ENCODE data around the gene TUBB. TPM values are rescaled to one million over a fixed set of nuclear protein-coding genes. Genes with fewer than 3 reads are reported as not detected.
A peak's percentile ranks its signal among the peaks of the same experiment; 100 is the strongest.

The TUBB gene
- total and polyA plus RNA-seq, 12 donors = 90.3 to 473 (median 214) TPM

DNA sequence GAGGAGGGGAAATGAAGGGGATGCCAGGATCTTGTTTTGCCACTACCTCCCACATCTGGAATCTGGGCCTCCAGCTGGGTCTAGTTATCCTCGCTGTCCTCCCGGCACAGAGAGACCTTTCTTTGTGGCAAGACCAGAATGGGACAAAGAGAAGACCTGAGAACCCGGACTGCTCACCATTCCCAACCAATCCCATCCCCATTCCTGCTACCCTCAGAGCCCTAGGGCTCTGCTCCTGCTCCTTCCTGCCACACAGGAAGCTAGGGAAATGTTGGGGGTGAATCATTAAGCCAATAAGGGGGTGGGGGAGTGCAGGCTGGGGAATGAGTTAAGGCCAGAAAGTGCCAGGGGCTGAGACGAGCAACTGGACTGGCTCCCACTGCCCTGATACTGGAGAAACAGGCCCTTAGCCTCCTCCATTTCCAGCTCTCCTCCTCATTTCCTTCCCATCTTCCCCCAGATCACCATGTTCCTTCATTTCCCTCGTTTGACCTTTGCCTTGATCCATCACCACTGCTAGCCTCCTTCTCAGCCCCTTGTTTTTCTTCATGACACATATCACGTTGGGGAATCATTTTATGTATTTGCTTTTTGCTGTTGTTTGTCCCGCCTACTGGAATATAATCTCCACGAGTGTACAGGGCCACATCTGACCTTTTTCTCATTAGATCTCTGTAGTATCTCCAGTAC lies 28.8 kb downstream of the TUBB start:
- Histone ChIP-seq H3K27ac (no peak overlapping the region), H3K4me1 (replicated peaks in 1 of 2) (peaks cover 17 to 38% of the 10 kb centered on the region in 2 donors), H3K9me3 (replicated peaks in 1 of 3) (no peaks in the 10 kb centered on the region), H3K4me3 (no peak overlapping the region), H3K36me3 (replicated peaks in 1 of 2) (no peaks in the 10 kb centered on the region), H3K27me3 (no peaks in the 10 kb centered on the region)
- WGBS, 4 donors = 76 to 85% (median 79%) methylated on average over 8 of the region's 8 CpGs
- no peak for DNase-seq
- TF ChIP-seq, protein P1, sequence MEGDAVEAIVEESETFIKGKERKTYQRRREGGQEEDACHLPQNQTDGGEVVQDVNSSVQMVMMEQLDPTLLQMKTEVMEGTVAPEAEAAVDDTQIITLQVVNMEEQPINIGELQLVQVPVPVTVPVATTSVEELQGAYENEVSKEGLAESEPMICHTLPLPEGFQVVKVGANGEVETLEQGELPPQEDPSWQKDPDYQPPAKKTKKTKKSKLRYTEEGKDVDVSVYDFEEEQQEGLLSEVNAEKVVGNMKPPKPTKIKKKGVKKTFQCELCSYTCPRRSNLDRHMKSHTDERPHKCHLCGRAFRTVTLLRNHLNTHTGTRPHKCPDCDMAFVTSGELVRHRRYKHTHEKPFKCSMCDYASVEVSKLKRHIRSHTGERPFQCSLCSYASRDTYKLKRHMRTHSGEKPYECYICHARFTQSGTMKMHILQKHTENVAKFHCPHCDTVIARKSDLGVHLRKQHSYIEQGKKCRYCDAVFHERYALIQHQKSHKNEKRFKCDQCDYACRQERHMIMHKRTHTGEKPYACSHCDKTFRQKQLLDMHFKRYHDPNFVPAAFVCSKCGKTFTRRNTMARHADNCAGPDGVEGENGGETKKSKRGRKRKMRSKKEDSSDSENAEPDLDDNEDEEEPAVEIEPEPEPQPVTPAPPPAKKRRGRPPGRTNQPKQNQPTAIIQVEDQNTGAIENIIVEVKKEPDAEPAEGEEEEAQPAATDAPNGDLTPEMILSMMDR (IDR thresholded peaks at IDR 0.05) = no peak
- TF ChIP-seq POLR2A (IDR thresholded peaks at IDR 0.05) = no peak
- intact Hi-C loops (cut with DNase I) = loop anchor here (5.0 to 10.0 kb wide), 3 partner anchors 33 to 136 kb away; partner anchors contain the start of gene DDR1 (in 1 of the 2)

DNA sequence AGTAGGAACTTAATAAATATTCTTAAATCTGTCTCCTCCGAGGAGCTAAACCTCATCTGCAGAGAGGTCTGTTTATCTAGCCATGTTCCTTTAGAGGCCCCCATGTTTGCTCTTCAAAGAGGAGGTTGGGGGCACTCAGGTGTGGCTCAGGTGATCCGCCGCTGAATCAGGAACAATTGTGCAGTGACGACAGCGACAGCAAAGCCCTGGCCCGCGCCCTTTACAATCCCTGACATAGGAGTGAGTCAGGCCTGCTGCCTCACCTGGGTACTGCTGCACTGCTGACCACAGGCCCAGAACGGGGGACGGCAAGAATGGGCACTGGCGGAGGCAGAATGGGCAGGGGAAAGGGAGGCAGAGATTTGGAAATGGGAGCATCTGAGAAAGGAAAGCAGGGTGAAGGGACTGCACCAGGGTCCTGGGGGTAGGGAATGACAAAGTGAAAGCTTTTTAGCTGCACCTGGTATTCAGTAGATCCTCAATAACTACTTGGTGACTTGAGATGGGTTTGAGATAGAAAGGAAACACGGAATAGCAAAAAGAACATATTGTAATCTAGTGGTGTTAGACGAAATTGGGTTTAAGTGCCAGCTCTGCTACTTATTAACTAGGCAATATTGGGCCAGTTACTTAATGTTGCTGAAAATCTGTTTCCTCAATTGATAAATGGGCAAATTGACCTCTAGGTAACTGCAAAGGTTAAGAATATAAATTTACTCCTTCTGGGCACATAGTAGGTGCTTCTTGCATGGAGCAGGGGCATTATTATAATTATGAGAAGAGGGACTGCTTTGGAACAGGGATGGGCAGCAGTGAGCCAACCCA lies 29.6 kb downstream of the TUBB start:
- intact Hi-C loops (cut with DNase I) = loop anchor here (5.0 to 10.0 kb wide), 3 partner anchors 33 to 135 kb away; partner anchors contain the start of gene DDR1 (in 1 of the 2)
- Histone ChIP-seq H3K4me1 (replicated peaks in 1 of 2) (peaks cover 17 to 35% of the 10 kb centered on the region in 2 donors), H3K4me3 (no peak overlapping the region), H3K27ac (peak overlapping the region in 1 of 5 donors; percentile 96), H3K27me3 (no peaks in the 10 kb centered on the region), H3K9me3 (replicated peaks in 1 of 3) (no peaks in the 10 kb centered on the region), H3K36me3 (replicated peaks in 1 of 2) (no peaks in the 10 kb centered on the region)
- DNase-seq = no peak
- TF ChIP-seq, protein P1 (IDR thresholded peaks at IDR 0.05) = no peak
- TF ChIP-seq POLR2A (IDR thresholded peaks at IDR 0.05) = no peak
- WGBS, 4 donors = 89 to 92% (median 91%) methylated on average over 11 to 12 of the region's 12 CpGs

DNA sequence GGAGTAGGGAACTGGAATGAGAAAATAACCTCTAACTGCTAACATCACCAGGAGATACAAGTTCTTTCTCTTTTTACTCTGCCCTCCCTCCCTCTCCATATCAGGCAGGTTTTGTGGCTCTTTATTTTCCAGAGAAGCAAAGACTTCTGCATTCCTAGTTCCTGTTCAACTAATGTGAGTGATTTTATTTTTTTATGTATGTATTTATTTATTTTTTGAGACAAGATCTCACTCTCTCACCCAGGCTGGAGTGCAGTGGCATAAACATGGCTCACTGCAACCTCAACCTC lies 30.2 kb downstream of the TUBB start:
- Histone ChIP-seq H3K27ac (peak overlapping the region in 1 of 5 donors; percentile 96), H3K36me3 (replicated peaks in 1 of 2) (no peaks in the 10 kb centered on the region), H3K27me3 (no peaks in the 10 kb centered on the region), H3K4me3 (no peak overlapping the region), H3K9me3 (replicated peaks in 1 of 3) (no peaks in the 10 kb centered on the region), H3K4me1 (replicated peaks in 1 of 2) (peaks cover 17 to 31% of the 10 kb centered on the region in 2 donors)
- TF ChIP-seq, protein P1 (IDR thresholded peaks at IDR 0.05) = no peak
- no peak for TF ChIP-seq POLR2A (IDR thresholded peaks at IDR 0.05)
- no peak for DNase-seq
- intact Hi-C loops (cut with DNase I) = no loop called here

DNA sequence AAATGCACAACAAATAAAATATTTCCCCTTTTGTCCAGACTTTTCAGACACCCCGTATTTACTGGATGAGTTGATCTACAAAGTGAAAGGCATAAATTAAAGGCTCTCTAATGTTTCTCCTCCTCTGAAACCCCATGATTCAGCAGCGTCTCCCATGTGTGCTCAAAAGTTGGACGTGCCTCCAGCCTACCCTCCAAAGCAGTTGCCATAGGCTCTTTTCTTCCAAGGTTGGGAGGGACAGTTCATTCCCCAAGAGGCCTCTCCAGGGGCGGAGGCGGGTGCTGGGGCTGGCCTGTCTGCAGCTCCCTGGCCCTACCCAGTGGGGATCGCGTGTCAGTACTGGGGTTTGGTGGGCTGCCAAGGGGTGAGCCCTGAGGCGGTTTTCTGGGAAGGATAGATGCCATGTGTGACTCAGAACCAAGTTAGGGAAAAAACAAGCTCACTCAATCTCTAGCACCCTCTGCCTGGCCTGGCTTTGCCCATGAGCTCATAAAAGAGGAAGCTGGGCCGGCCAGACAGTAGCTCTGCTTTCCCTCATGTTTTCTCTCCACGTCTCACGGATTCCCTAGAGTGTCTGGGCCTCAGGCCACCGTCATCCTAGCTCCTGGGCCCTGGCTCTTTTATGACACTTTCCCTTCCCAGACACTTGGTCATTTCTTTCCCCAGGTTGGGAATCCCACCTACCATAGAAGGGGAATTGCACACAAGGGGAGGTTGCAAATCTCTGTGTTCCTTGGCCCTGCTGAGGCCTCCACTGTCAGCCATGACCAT lies 32.2 kb downstream of the TUBB start:
- WGBS, 4 donors = 16 to 41% (median 21%) methylated on average over 6 to 12 of the region's 12 CpGs
- TF ChIP-seq, protein P1 (IDR thresholded peaks at IDR 0.05) = peak in 1 of 6 experiments; percentile 17
- peak in 1 of 2 donors; percentile 69 for TF ChIP-seq POLR2A (IDR thresholded peaks at IDR 0.05)
- DNase-seq = peak; percentile 95 to 100 (median 97)
- Histone ChIP-seq H3K27me3 (no peaks in the 10 kb centered on the region), H3K4me1 (replicated peaks in 1 of 2) (peaks cover 17 to 28% of the 10 kb centered on the region in 2 donors), H3K9me3 (replicated peaks in 1 of 3) (no peaks in the 10 kb centered on the region), H3K27ac (peak overlapping the region; percentile 83 to 96 (median 90)), H3K36me3 (replicated peaks in 1 of 2) (no peaks in the 10 kb centered on the region), H3K4me3 (no peak overlapping the region)
- intact Hi-C loops (cut with DNase I) = no loop called here
